HG03378 (cell line): ENCODE results near the gene PPID.
"Not testable (repeated sequence)": the region's sequence is repeated elsewhere in the genome, so short reads cannot be mapped to it uniquely, and the experiment has no call there.

Experiments used
- ATAC-seq: cut with Tn5 transposase; IDR thresholded peaks from one replicate; pipeline ENCODE4 v1.9.1; 2021; ENCODE audit warnings: mild to moderate bottlenecking, moderate library complexity; ENCODE audit not compliant: unreplicated experiment

Gene PPID

GRCh38 chr4:158738866-158739265 is 15.7 kb upstream of the PPID start:
- no peak for ATAC-seq

- ATAC-seq: peak; percentile 84
Measured at GRCh38 chr4:158729716-158730559, 6.7 kb upstream of the PPID start.

- ATAC-seq: no peak
Measured at GRCh38 chr4:158728236-158728635, 5.0 kb upstream of the PPID start.

GRCh38 chr4:158726633-158727032 is 3.4 kb upstream of the PPID start:
- ATAC-seq: no peak

GRCh38 chr4:158724637-158725036 is 1.4 kb upstream of the PPID start:
- no peak for ATAC-seq

- ATAC-seq: peak; percentile 20
Measured at GRCh38 chr4:158722291-158722916, 792 bp downstream of the PPID start.

DNA sequence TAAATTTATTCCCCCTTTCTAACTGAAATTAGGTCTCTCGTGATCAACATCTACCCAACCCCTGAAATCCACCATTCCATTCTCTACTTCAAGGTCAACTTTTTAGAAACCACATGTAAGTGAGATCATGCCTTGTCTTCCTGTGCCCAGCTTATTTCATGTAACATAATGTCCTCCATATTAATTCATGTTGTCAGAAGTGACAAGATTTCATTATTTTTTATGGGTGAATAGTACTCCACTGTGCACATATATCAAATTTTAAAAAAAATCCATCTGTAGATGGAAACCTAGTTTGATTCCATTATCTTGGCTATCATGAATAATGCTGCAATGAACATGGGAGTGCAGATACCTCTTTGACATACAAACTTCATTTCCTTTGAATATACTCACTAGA is 1.5 kb downstream of the PPID start:
- ATAC-seq: no peak

DNA sequence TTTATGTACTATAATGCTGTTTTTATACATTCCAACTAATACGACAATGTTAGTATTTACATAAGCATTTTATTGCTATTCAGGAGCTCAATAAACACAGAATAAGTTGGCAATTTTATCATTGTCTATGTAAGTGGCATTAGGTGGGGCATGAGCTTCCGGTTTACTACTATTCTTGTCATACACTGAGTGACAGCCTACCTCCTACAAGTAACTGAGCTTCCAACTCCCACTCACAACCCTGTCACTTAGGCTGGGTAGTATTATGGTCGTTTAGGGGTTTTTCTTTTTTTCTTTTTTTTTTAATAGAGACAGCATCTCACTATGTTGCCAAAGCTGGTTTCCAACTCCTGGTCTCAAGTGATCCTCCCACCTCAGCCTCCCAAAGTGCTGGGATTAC is 7.4 kb downstream of the PPID start:
- no peak for ATAC-seq

- no peak for ATAC-seq
Measured at GRCh38 chr4:158714937-158715336, 8.3 kb downstream of the PPID start.

DNA sequence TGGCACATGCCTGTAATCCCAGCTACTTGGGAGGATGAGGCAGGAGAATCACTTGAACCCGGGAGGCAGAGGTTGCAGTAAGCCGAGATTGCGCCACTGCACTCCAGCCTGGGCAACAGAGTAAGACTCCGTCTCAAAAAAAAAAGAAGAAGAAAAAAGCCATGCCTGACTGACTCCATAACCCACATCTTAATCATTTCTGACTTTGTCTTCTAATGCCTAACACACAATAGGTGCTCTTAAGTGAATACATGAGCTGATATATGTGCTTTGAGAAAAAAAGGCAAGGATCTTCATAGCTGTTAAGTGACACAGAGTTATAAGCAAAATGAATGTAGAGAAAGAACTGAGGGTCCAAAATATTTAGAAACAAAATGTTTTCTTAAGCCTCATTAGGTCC is 10.6 kb downstream of the PPID start:
- not testable (repeated sequence) for ATAC-seq

- no peak for ATAC-seq
Measured at GRCh38 chr4:158710814-158711213, 12.4 kb downstream of the PPID start.

DNA sequence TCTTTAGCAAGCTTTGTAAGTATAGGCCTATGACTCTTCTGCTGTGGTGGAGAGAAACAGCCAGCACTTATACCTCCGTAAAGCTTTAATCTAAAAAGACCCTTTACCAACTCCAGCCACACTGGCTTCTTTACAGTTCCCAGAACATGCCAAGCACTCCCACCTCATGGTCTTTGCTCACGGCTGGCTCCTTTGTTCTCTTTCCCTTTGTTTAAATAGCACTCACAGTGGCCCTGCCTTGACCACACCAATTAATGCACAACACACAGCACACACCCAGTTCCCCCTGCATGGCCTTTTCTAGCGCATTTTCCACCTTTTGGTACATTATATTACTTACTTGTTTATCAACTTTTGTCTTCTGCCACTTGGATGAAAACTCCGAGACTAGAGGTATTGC is 18.9 kb downstream of the PPID start:
- no peak for ATAC-seq

- no peak for ATAC-seq
Measured at GRCh38 chr4:158688813-158689212, 34.4 kb downstream of the PPID start.

- no peak for ATAC-seq
Measured at GRCh38 chr4:158682066-158682465, 41.1 kb downstream of the PPID start.

DNA sequence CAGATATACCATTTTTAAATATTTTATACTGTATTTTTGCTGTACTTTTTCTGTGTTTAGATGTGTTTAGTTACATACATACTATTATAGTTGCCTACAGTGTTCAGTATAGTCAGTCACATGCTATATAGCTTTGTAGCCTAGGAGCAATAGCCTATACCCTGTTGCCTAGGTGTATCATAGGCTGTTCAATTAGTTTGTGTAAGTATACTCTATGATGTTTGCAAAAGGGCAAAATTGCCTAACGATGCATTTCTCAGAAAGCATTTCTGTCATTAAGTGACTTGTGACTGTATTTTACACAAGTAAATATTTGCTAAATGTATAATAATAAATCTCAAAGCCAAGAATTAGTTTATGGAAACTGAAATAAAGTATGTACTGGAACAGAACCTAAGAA is 41.6 kb downstream of the PPID start:
- ATAC-seq: no peak

GRCh38 chr4:158678767-158679166 is 44.4 kb downstream of the PPID start:
- ATAC-seq: no peak

GRCh38 chr4:158676076-158676475 is 47.1 kb downstream of the PPID start:
- ATAC-seq: no peak

DNA sequence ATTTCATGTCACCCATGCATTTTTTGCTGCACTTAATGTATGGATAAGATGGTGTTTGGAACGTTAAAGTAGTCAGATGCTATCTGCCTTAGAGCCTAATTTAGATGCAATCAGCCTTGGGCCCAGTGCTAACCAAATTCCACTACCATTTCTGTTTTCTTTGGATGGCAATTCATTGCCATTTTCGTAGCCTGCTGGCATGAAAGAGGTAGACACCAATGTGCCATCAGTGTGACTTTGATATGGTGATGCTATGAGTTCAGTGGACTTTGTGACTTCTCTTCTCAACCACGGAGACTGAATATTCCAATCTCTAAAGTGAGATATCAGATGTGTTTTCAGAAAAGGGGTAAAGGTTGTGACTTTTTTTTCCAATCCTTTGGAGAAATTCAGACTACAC is 49.6 kb downstream of the PPID start:
- no peak for ATAC-seq

- ATAC-seq: peak; percentile 92
Measured at GRCh38 chr4:158671915-158672806, 51.0 kb downstream of the PPID start, which contains the start of gene ETFDH. Gene ETFDH (plus strand): TSS chr4:158672296. CDS start chr4:158672457, 161 bp downstream.

GRCh38 chr4:158671665-158671914 is 51.6 kb downstream of the PPID start, which contains the start of gene C4orf46:
Gene C4orf46 (minus strand): TSS chr4:158671887. CDS start chr4:158671801, 86 bp downstream.
- no peak for ATAC-seq

DNA sequence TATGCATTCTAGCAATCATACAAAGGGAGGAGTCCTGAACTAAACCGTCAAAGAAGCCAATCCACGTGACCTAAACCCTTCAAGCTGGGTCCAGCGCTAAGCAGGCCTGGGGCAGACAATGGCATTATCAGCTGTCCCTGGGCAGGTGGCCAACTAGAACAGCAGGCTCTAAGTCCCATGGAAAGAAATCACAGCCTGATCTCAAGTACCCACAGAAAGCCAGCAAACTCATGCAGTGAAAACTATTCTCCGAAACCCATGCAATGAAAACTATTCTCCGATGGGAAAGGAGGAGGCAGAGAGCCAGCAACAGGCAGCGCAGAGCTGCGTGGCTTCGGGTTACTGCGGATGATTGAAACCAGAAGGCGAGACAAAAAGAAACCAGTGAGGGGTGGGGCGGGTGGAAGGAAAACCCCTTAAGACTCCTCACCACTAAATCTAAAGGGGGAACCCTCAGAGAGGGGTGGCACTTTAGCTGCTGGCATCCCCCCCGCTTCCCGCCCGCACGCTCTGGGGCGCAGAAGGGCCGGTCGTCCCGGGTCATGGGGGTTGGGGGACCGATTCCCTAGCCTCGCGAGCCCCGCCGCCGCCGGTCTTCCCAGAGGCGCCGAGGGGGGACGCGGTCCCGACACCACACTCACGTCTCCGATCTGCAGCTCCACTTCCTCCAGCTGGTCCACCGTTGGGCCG is 52.1 kb downstream of the PPID start:
- peak; percentile 21 for ATAC-seq
